GM19043 (cell line): ENCODE results near the gene C9orf43.
"Not testable (repeated sequence)": the region's sequence is repeated elsewhere in the genome, so short reads cannot be mapped to it uniquely, and the experiment has no call there.

Experiments used
- ATAC-seq: cut with Tn5 transposase; IDR thresholded peaks from one replicate; pipeline ENCODE4 v1.9.1; 2021; ENCODE audit warnings: low read depth; ENCODE audit not compliant: unreplicated experiment

C9orf43 gene

GRCh38 chr9:113416149-113416721, 5.7 kb downstream of the C9orf43 start:
- ATAC-seq, result peak; percentile 97

GRCh38 chr9:113417370-113417769, 6.8 kb downstream of the C9orf43 start:
- ATAC-seq, result no peak

- ATAC-seq, result no peak
Measured at GRCh38 chr9:113421726-113422125, 11.2 kb downstream of the C9orf43 start.

GRCh38 chr9:113425072-113425471, 14.5 kb downstream of the C9orf43 start:
- ATAC-seq, result no peak

- ATAC-seq, result no peak
Measured at GRCh38 chr9:113426701-113427100, 16.2 kb downstream of the C9orf43 start.

- no peak for ATAC-seq
Measured at GRCh38 chr9:113427629-113428028, 17.1 kb downstream of the C9orf43 start.

GRCh38 chr9:113428062-113428615, 17.6 kb downstream of the C9orf43 start:
- no peak for ATAC-seq

- no peak for ATAC-seq
Measured at GRCh38 chr9:113431191-113431590, 20.6 kb downstream of the C9orf43 start.

GRCh38 chr9:113436728-113437515, 26.4 kb downstream of the C9orf43 start:
- ATAC-seq, result no peak

- ATAC-seq, result not testable (repeated sequence)
Measured at GRCh38 chr9:113437716-113438115, 27.2 kb downstream of the C9orf43 start.

GRCh38 chr9:113444736-113445135, 34.2 kb downstream of the C9orf43 start:
- no peak for ATAC-seq

GRCh38 chr9:113446323-113446740, 35.8 kb downstream of the C9orf43 start:
- ATAC-seq, result no peak

- no peak for ATAC-seq
Measured at GRCh38 chr9:113449376-113449775, 38.8 kb downstream of the C9orf43 start.

- ATAC-seq, result no peak
Measured at GRCh38 chr9:113452113-113452605, 41.6 kb downstream of the C9orf43 start.

- no peak for ATAC-seq
Measured at GRCh38 chr9:113454914-113455761, 44.6 kb downstream of the C9orf43 start.

GRCh38 chr9:113456235-113456634, 45.7 kb downstream of the C9orf43 start:
- no peak for ATAC-seq

GRCh38 chr9:113461285-113461684, 50.7 kb downstream of the C9orf43 start:
- no peak for ATAC-seq

- ATAC-seq, result no peak
Measured at GRCh38 chr9:113461943-113462342, 51.4 kb downstream of the C9orf43 start.

GRCh38 chr9:113462781-113463286, 52.3 kb downstream of the C9orf43 start:
- ATAC-seq, result no peak

- ATAC-seq, result no peak
Measured at GRCh38 chr9:113463418-113464285, 53.1 kb downstream of the C9orf43 start, which contains the start of gene RGS3. Gene RGS3 (plus strand): TSS chr9:113463727. CDS start chr9:113463803, 76 bp downstream.
